IPS DF 4.7 (cell line): Measurements from ENCODE around the gene LCN12.
"Not testable (repeated sequence)": the region's sequence is repeated elsewhere in the genome, so short reads cannot be mapped to it uniquely, and the experiment has no call there.

Experiments used
- DNase-seq: peaks from one replicate; pipeline ENCODE4 v3.0.0-alpha.2; 2013; ENCODE audit warnings: low spot score; ENCODE audit errors: extremely low read depth

LCN12 gene

DNA sequence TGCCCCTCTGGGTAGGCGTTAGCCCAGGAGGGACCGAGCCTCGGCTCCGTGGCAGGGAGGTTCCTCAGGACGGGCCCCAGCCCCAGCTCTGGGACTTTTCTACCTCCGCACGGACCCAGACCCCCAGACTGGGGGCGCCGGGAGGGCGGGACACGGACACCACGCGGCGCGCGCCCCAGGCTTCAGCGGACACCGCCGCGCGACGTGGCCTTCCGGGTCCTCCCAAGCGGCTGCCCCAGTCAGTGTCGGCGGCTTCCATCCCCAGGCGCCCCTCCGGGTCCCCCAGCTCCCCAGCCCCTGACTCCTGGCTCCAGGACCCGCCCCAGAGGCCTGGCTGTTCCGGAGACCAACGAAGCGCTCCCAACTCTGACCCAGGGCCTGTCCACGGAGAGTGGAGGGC is 33.8 kb downstream of the LCN12 start:
- DNase-seq = no peak

GRCh38 chr9:136988872-136989271 is 36.8 kb downstream of the LCN12 start:
- no peak for DNase-seq

- DNase-seq = no peak
Observed at GRCh38 chr9:136990242-136990911, 38.3 kb downstream of the LCN12 start.

- no peak for DNase-seq
Observed at GRCh38 chr9:136991993-136992818, 40.1 kb downstream of the LCN12 start, which contains the start of gene PAXX. PAXX (plus strand) TSS chr9:136992422; CDS start chr9:136992444, 22 bp downstream.

DNA sequence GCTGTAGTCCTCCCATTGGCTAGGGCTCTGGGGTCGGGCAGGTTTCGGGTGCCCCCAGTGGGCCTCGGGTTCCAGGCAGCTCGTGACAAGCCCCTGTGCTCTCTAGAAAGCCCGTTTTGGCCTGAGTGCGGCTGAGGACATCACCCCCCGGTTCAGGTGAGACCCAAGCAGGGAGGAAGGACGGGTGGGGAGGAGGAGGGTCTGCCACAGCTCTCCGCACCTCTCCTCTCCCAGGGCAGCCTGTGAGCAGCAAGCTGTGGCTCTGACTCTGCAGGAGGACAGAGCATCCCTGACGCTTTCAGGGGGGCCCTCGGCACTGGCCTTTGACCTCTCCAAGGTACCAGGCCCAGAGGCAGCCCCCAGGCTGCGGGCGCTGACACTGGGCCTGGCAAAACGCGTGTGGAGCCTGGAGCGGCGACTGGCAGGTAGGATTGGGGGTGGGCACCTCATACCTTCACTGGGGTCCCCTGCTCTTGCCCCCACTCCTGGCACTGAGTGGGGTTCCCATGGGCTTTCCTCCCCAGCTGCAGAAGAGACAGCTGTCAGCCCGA is 40.8 kb downstream of the LCN12 start:
- DNase-seq = no peak

- no peak for DNase-seq
Observed at GRCh38 chr9:136994180-136994887, 42.3 kb downstream of the LCN12 start.

DNA sequence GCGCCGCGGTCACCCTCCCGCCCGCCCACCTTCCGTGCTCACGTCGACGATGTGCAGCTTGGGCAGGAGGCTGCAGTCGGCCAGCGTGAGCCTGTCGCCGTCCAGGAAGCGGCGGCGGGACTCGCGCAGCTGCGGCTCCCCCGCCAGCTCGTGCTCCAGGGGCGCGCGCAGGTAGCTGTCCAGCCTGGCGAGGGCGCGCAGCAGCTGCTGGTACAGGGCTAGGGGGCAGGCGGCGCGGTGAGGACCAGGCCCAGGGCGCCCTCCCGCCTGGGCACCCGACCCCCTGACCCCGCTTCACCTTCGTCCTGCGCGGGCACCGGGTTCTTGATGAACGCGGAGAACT is 42.8 kb downstream of the LCN12 start:
- DNase-seq = no peak

GRCh38 chr9:136995362-136995761 is 43.3 kb downstream of the LCN12 start:
- no peak for DNase-seq

- no peak for DNase-seq
Observed at GRCh38 chr9:136995772-136996311, 43.8 kb downstream of the LCN12 start.

- DNase-seq = no peak
Observed at GRCh38 chr9:136996361-136997292, 44.6 kb downstream of the LCN12 start, which contains the start of gene CLIC3. CLIC3 (minus strand) TSS chr9:136996568; CDS start chr9:136996543, 25 bp downstream.

- no peak for DNase-seq
Observed at GRCh38 chr9:136997371-136997770, 45.3 kb downstream of the LCN12 start.

GRCh38 chr9:136997830-136998234 is 45.8 kb downstream of the LCN12 start:
- no peak for DNase-seq

DNA sequence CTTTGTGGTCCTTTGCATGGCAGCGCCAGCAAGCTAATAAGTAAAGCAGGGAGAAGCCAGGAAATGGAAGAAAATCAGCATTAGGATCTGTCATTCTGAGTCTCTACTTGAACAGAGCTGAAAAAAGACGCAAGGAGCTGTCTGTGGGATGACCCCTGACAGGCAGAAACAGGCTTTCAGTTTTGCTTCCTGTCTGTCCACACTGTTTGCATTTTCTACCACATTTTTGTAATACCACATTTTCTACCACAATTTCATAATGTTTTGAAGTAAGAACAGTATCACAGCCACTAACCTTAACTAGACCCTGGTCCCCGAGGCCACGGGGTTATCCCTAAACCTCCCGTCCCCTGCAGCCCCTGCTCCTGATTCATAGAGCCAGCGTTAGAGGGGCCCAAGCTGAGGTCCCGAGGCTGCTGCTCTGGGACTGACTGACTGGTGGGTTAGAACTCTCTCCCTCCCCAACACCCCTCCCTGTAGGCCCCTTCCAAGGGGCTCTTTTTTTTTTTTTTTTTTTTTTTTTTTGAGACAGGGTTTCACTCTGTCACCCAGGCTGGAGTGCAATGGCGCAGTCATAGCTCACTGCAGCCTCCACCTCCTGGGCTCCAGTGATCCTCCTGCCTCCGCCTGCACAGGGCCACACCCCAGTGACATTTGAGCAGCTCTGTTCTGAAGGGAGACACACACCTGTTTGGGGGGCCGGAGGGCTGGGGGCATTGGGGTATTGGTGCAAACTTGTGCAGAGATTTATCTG is 48.3 kb downstream of the LCN12 start:
- no peak for DNase-seq

DNA sequence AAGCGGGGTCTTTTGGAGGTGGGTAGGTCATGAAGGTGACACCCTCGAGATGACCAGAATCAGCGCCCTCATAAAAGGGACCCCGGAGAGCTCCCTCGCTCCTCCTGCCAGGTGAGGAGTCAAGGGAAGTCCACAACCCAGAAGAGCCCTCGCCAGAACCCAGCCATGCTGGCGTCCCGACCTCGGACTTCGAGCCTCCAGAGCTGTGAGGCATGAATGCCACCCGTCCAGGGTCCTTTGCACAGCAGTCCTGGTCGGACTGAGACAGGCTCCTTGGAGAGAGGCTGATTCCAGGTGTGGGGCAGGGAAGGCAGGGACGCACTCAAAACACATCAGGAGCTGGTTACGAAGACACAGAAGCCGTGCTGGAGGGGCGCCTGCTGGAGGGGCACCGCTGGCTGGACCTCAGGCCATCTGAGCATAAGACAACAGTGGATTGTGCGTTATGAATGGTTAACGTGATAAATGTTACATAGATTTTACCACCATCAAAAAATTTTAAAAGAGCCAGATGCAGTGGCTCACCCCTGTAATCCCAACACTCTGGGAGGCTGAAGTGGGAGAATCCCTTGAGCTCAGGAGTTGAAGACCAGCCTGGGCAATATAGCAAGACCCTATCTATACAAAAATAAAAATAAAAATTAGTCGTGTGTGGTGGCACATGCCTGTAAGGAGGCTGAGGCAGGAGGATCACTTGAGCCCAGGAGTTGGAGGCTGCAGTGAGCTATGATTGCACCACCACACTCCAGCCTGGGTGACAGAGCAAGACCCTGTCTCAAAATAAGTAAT is 50.0 kb downstream of the LCN12 start:
- no peak for DNase-seq

DNA sequence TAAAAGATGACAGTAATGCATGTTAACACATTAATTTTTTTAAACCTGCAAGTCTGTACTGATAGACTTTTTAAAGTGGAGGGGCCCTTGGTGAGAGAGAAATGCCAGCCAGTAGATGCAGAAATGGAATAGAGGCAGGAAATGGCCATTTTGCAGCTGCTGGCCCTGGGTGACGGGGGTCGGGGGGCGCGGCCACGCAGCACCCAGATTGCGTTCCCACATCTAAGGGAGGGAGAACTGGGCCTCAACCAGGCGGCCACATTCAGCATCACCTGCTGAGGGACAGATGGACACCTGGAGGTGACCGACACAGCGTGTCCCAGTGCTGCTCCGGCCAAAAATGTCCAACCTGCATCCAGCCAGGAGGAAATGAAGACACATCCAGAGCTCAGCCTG is 50.6 kb downstream of the LCN12 start:
- no peak for DNase-seq

- not testable (repeated sequence) for DNase-seq
Observed at GRCh38 chr9:137004285-137004684, 52.2 kb downstream of the LCN12 start.
